CMK (cell line): ENCODE results near the gene GGCX.

Experiments
- DNase-seq: peaks from one replicate; pipeline ENCODE4 v3.0.0-alpha.2; 2010; ENCODE audit warnings: low read depth

Gene GGCX

DNA sequence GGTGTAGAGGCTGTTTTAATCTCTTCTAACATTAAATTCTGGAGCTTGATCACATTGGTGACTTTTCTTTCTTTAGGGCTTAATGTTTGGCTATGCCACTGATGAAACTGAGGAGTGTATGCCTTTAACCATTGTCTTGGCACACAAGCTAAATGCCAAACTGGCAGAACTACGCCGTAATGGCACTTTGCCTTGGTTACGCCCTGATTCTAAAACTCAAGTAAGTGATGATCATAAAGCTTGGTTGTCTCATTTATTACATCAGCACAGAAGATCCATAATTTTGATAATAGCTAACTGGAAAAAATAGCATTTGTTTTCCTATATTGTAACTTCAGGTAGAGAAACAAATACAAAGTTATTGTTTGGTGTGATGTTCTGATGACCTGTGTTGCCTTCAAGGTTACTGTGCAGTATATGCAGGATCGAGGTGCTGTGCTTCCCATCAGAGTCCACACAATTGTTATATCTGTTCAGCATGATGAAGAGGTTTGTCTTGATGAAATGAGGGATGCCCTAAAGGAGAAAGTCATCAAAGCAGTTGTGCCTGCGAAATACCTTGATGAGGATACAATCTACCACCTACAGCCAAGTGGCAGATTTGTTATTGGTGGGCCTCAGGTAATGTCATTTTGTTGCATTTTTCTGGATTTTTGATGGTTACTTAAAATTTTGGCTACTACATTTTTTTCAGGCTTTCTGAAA, 19.4 kb downstream of the GGCX start:
- DNase-seq: no peak

DNA sequence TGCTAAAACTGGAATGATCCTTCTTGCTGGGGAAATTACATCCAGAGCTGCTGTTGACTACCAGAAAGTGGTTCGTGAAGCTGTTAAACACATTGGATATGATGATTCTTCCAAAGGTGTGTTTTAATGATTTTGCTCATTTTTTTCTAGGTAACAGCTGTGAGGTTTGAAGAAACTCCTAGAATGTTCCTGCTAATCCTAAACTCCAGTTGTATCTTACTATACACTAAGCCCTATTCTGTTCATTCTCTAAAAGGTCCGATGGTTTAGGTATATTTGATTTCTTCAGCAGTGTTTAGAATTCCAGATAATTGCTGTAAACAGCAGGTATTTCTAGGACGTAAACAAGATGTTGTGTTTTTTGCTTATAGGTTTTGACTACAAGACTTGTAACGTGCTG, 20.0 kb downstream of the GGCX start:
- DNase-seq: no peak

DNA sequence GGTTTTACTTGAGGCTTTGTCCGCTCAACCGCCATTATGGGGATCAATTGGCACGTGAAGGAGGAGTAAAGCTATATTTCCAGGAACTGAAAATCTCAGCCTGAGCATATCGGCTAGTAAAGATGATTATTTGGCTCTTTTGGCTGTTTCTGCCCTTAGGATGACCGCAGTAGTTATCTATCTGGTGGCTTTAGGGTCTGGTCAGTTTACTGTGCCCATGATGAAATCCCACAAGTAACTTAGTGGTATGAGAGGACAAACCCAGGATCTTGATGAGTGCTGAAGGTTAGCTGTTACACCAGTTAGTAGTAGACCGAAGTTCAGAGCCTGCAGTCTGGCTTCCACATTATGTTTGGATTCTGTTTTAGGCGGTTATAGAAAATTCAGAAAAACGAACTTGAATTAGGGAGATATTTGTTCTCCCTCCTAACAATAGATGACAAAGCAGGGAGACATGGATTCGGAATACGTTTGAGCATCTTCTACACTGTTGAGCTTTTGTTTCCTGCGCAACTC, 21.1 kb downstream of the GGCX start:
- peak; percentile 39 for DNase-seq

DNA sequence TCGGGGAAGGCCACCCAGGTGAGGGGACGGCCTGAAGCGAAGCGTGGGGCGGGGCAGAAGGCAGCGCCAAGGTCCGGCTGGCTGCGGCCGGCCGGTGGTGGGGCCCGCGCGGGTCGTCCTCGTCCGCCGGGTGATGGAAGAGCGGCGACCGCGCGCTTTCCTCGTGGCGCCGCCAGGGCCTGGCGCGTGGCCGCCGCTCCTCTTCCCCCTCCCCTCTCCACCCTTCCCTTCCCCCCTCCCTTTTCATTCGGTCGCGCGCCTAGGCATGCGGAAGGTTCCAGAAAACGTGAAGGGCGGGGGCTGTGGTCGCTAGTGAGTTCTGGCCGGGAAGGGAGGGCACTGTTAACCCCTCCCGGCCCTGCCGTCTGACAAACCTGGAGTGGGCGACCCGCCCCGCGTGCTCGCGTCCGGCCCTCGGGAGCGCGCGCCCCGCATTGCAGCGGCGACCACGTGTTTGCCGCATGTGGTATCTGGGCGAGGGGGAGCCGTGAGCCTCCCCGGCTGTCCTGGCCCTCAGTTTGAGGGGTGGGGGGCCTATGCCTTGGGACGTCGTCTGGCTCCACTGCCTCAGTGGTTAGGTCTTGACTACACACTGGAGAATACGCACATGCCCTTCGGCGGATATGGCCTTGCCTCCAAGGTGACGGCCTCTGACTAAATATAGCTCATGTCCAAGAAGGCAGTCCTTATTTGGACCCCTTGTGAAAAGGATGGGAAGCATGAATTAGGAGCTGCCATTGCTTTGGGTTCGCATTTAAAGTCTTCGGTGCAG, 21.7 kb downstream of the GGCX start:
- DNase-seq: peak; percentile 87

DNA sequence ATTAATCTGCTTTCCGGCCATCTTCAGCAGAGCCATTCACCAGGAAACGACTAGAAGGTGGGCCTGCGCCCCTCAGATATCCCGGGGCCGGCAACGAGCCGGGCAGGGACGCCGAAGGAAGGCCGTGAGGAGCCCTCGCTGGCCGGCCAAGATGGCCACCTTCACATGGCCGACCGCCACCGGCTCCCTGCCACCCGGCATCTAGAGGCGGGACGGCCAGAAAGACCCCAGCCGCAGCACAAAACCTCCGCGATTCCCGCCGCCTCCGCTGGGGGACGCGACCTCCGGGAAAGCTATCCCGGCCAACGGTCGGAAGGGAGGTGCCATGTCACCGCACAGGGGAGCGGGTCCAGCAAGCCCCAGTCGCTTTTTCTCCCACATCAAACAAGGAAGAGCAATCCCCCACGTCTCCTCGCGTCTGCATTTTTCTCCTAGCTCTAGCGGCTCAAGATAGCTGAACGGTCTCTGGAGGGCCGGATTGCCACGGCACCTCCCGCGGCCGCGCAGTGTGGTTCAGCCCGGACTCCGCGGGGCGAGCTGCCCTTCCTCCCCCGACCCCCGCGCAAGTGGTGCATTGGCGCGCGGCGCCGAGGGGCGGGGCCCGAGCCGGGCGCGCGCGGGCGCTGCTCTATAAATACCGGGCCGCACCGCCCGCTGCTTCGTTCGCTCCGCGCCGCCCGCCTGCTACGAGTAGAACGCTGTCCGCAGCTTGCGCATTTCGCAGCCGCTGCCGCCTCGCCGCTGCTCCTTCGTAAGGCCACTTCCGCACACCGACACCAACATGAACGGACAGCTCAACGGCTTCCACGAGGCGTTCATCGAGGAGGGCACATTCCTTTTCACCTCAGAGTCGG, 22.6 kb downstream of the GGCX start, which contains the start of gene MAT2A:
Gene MAT2A (plus strand): TSS at position 662 of the 854 bp plus-strand sequence. CDS start 120 bp downstream, at position 782.
- DNase-seq: peak; percentile 92

DNA sequence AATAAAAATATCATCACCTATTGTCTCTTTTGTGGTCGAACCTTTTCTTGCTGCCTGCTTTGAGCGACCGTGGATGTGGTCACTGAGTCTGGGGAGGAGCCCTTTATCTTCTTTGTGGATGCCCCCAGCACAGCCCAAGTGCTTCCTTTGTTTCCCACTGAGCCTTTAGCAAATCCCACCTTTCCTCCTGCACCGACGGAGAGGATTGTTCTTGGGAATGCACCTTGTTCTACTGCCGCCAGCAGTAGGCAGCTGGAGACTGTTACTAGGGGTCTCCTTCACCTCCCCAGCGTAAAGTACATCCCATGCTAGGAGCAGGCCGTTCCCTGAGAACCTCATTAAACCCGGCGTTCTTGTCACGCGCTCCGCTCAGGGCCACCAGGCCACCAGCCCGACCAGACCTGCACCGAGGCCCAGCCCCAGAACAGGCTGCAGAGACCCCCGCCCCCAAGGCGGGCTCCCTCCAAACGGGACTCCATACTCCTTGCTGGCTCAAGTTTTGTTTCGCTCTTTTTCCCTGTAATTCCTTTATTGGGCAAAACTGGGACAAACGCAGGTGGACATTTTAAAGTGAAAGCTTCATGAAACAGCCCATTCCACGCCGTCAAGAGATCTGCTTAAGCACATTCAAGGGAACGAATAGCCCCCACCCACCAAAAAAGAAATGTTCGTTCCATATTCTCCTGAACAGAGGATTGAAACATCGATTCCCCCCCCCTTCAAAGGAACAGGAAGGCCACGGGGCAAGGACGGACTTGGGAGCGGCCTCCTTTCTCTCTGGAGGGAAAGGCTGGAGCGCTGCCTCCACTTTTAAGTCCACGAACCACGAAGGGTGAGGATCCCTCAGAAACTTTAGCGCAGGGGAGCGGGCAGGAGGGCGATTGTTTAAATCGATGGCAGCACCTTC, 23.4 kb downstream of the GGCX start:
- no peak for DNase-seq

DNA sequence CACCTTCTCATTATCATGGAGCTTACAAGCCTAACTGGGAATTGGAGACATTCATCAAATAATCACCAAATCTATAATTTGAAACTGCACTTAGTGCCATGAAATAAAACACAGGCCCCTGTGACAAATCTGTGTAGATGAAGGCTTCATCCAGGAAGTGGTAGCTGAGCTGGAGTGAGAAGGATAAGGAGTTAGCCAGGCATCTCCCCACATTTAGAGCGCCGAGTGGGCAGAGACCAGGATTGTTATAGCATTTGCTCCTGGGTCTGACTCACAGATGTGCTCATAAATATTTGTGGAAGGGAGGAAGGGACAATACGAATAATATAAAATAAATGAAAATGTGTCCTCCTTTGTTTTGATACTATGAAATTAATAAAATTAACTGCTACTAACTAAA, 24.8 kb downstream of the GGCX start:
- no peak for DNase-seq

DNA sequence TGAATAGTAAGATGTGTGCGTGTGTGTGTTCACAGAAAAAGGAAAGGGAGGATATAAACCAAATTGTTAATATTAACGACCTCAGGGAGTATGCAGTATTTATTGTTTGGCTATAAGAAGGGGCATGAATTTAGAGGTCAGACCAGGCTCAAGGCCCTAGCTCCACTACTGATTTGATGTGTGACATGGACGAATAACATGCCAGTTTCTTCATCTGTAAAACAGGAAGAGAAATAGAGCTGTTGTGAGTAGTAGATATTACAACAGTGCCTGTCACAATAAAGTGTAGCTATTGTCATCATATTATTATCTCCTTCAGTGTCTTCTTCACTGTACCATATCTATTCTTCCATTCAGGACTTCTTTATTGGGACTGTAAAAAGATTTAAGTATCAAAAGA, 26.4 kb downstream of the GGCX start:
- no peak for DNase-seq

DNA sequence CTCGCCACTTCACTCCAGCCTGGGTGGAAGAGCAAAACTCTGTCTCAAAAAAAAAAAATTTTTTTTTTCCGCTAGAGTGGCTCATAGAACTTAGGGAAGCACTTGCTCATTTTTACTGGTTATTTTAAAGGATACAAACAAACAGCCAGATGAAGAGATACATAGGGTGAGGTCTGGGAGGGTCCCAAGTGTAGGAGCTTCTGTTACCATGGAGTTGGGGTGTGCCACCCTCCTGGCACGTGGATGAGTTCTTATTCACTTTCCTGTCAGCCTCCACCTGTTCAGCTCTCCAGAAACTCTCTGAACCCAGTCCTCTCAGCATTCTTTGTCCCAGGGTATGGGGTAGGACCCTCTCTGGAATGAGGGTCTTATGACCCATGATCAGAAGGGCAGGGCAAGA, 27.2 kb downstream of the GGCX start:
- DNase-seq: no peak

DNA sequence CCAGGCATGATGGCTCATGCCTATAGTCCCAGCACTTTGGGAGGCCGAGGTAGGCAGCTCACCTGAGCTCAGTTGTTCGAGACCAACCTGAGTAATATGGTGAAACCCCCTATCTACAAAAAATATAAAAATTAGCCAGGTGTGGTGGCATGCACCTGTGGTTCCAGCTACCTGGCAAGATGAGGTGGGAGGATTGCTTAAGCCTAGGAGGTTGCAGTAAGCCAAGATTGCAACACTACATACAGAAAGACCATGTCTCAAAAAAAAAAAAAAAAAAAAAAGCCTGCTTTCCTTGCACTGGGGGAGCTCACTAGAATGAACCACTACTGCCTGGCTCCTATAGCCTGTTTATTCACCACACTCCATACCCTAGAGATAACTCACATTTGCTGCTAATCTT, 29.7 kb downstream of the GGCX start:
- no peak for DNase-seq

DNA sequence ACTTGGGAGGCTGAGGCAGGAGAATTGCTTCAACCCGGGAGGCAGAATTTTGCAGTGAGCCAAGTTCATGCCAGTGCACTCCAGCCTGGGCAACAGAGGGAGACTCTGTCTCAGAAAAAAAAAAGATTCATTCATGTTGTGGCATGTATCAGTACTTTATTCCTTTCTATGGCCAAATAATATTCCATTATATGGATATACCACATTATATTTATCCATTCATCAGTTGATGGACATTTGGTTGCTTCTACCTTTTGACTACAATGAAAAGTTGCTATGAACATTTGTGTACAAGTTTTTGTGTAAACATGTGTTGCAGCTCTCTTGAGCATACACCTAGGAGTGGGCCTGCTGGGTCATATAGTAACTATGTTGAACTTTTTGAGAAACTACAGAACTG, 31.5 kb downstream of the GGCX start:
- no peak for DNase-seq

DNA sequence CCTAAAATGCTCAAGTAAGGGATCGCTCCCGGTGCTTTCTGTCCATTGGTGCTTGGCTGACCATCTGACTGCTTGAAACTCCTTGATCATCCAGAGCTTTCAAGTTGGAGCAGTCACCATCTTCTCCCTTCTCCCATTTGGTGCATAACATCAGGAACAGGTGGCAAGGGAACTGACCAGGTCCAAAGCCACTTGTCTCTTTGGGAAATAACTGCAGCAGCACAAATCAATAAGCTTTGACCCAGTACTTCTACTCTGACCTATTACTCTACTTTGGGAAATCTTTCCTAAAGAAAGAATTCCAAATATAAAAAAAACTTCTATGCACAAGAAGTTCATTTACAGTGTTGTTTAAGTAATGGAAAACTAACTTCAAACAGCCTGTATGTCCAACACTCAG, 32.9 kb downstream of the GGCX start:
- no peak for DNase-seq

DNA sequence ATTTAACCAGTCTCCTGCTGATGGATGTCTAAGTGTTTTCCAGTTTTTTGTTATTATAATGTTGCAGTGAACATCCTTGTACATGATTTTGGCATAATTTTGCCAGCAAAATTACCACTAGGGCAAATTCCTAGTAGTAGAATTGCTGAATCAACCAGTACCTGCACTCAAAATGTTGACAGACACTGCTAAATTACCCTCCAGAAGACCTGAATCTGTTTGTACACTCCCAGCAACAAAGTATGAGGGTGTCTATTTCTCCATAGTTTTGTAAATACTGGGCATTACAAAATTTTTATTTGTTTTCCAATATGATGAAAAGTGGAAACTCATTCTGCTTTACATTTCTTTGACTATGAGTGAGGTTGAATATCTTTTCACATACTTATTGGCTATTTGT, 33.5 kb downstream of the GGCX start:
- no peak for DNase-seq

DNA sequence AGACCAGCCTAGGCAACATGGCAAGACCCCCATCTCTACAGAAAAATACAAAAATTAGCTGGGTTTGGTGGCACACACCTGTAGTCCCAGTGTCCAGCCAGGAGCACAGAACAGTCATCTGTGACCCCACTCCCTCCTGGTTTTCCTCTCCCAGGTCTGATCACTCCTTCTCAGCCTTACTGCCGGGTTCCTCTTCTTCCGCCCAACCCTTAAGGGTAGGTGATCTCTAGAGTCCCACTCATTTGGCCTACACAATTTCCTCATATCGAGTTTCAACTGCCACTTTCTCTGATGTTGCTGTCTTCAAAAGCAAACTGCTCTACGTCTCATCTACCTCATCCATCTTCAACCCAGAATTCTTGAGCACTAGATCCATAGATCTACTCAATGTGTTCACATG, 35.7 kb downstream of the GGCX start:
- no peak for DNase-seq

DNA sequence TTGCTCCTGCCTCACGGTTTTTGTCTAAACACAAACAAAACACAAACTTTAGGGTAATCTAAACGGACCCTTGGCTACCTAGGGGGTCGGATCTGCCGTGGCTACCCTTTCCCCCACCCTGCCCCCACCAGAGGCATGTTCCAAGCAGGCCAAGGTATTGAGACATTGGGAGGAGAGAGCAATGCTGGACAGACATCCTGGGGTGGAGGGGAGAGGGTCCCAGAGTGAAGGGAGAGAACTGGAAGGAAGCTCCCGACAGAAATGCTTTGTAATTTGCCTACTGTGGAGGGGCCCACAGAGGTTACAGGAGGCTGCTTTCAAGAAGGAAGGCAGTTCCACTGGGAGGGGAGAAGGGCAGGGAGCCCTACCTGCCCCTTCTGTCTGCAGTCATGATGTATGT, 36.3 kb downstream of the GGCX start:
- no peak for DNase-seq

DNA sequence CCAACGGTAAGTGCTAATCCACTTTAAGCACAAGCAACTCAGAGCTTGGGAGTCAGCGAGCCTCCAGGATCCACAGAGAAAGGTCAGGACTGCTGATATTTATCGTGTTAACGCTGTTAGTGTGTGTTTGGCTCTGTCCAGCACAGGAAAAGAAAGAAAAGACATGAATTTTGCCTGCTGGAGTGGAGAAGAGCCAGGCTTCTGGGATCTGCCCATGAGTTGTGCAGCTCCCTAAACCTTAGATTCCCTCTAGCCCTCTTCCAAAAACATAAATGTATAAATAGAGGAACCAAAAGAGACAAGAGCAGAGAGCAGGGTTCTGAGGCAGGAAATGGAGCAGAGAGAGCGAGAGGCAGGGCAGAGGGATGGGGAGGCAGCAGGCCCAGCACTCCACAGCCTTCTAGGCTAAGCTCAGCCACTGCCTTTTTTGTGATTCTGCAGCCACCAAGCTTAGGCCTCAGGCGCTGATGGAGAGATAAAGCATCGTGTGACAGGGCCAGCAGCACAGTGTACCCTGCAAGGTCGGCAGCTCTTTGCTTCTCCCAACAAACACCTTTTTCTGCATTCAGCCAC, 36.9 kb downstream of the GGCX start:
- DNase-seq: no peak

DNA sequence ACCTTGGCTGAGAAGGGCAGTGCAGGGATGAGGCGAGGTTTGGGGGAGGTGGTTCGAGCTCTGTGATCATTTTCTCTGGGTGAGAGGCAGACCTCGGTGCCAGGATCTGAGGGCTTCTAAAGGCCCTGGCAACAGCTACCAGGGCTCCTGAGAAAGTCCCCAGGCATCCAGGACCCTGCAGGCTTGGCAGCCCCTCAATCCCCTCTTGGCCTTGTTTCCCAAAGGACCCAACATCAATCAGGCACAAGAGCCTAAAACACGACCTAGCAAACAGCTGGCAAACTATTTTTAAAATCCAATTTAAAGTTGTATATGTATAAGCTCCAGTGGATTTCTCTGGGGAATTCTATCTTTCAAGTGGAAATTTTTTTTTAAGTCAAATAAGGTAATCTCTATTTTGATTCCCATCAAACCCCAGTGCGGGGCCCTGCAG, 37.4 kb downstream of the GGCX start:
- DNase-seq: no peak

DNA sequence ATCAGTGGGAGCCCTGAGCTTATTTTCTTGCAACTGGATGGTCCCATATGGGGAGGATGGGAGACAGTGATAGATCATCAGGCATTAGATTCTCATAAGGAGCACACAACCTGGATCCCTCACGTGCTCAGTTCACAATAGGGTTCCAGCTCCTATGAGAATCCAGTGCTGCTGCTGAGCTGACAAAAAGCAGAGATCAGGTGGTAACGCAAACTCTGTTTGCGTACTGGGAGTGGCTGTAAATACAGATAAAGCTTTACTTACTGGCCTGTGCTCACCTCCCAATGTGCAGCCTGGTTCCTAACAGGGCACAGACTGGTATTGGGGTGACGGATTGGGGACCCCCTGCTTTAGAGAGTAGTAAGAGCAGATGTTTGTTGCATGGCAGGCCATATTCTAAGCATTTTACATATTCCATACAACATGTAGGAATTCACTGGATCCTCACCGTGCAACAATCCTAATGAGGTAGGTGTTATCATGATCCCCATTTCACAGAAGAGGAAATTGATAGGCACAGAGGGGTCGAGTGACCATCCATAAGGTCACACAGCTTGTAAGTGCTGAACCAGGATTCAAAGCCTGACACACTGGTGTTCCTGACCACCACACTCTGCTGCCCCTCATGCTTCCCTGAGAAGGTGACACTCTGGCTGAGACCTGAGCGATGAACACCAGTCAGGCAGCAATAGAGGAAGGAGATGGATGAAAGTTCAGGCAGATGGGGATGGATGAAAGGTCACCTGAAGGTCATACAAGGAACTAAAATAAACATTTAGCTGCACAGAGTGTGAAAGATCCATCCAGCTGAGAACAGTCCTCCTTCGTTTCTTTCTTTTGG, 38.0 kb downstream of the GGCX start:
- no peak for DNase-seq

DNA sequence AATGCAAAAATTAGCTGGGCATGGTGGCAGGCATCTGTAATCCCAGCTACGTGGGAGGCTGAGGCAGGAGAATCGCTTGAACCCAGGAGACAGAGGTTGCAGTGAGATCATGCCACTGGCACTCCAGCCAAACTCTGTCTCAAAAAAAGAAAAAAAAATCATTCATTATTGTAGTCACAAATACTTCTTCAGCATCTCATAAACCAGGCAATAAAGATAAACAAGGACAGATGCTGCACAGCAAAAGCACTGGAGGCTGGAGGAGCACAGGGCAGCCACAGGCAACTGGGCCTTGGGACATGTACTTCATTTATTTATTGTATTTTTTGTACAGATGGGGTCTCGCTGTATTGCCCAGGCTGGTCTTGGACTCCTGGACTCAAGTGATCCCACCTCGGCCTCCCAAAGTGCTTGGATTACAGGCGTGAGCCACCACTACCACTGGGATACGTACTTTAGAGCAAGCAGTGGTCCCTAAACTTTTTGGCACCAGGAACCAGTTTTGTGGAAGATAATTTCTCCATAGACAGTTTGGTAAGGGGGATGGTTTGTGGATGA, 39.1 kb downstream of the GGCX start:
- DNase-seq: no peak
